ENCODE results near the gene RNF227. TPM values are rescaled to one million over a fixed set of nuclear protein-coding genes. Genes with fewer than 3 reads are reported as not detected.

The RNF227 gene
- total RNA-seq, 3 donors from 2014 or later = 4.6 to 19.5 (median 8.6) TPM

GRCh38 chr17:7897090-7897489, 19.0 kb downstream of the RNF227 start:
- intact Hi-C loops (cut with DNase I; ENCODE audit: low total_unique reads) = no loop called here
- DNase-seq (ENCODE audit: low spot score in 2 of 2) = no peak
- H3K36me3 ChIP-seq = peaks cover 7% of the 10 kb centered on the region

GRCh38 chr17:7894866-7895265, 21.2 kb downstream of the RNF227 start:
- intact Hi-C loops (cut with DNase I; ENCODE audit: low total_unique reads) = no loop called here
- Histone ChIP-seq H3K27ac (no peak overlapping the region), H3K36me3 (no peaks in the 10 kb centered on the region), H3K9me3 (no peaks in the 10 kb centered on the region), H3K27me3 (no peaks in the 10 kb centered on the region), H3K4me1 (peaks cover 0 to 2% of the 10 kb centered on the region in 2 donors), H3K4me3 (no peak overlapping the region)
- no peak for TF ChIP-seq POLR2A (IDR thresholded peaks at IDR 0.05)
- DNase-seq (ENCODE audit: low spot score in 2 of 2) = no peak

More at GRCh38 chr17:7897090-7897489, 19.0 kb downstream of the RNF227 start:
- H3K27ac ChIP-seq = no peak overlapping the region
- H3K4me1 ChIP-seq = no peaks in the 10 kb centered on the region
- no peaks in the 10 kb centered on the region for H3K27me3 ChIP-seq
- no peak for TF ChIP-seq CTCF (IDR thresholded peaks at IDR 0.05)
- TF ChIP-seq POLR2AphosphoS5 (IDR thresholded peaks at IDR 0.05) = no peak
- no peak for TF ChIP-seq POLR2A (IDR thresholded peaks at IDR 0.05)
- no peaks in the 10 kb centered on the region for H3K9me3 ChIP-seq
- no peak overlapping the region for H3K4me3 ChIP-seq

GRCh38 chr17:7894226-7894625, 21.9 kb downstream of the RNF227 start:
- Histone ChIP-seq H3K36me3 (no peaks in the 10 kb centered on the region), H3K4me1 (peaks cover 0 to 4% of the 10 kb centered on the region in 2 donors), H3K27me3 (no peaks in the 10 kb centered on the region), H3K27ac (no peak overlapping the region), H3K4me3 (no peak overlapping the region), H3K9me3 (no peaks in the 10 kb centered on the region)
- TF ChIP-seq CTCF (IDR thresholded peaks at IDR 0.05) = no peak
- intact Hi-C loops (cut with DNase I; ENCODE audit: low total_unique reads) = no loop called here
- DNase-seq (ENCODE audit: low spot score in 2 of 2) = no peak

DNA sequence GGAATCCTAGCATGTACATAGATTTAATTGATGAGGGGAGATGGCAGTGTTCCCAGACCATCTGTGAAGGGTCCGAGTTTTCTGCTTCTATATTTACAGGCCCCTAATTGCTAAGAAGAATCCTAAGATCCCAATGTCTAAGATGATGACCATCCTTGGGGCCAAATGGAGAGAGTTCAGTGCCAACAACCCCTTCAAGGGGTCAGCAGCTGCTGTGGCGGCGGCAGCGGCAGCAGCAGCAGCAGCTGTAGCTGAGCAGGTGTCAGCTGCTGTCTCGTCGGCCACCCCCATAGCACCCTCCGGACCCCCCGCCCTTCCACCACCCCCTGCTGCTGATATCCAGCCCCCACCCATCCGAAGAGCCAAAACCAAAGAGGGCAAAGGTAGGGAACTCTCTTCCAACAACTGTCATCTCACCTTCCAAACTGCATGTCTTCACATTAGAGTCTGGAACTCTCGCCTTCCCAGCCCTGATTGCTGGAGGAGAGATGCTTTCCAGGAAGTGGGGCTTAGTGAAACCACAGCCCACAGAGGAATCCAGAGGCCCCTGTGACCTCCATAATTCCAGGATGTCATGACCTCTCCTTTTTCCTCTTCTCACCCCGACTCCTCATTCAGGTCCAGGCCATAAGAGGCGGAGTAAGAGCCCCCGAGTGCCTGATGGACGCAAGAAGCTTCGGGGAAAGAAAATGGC, 22.8 kb downstream of the RNF227 start:
- Histone ChIP-seq H3K9me3 (no peaks in the 10 kb centered on the region), H3K27ac (no peak overlapping the region), H3K4me1 (peaks cover 8 to 10% of the 10 kb centered on the region in 2 donors), H3K36me3 (no peaks in the 10 kb centered on the region), H3K4me3 (no peak overlapping the region), H3K27me3 (no peaks in the 10 kb centered on the region)
- DNase-seq (ENCODE audit: low spot score in 2 of 2) = no peak
- TF ChIP-seq CTCF (IDR thresholded peaks at IDR 0.05) (no peak), POLR2A (IDR thresholded peaks at IDR 0.05) (no peak), POLR2AphosphoS5 (IDR thresholded peaks at IDR 0.05) (no peak)
- intact Hi-C loops (cut with DNase I; ENCODE audit: low total_unique reads) = no loop called here

- peak overlapping the region in 2 of 3 donors; percentile 86 to 93 for H3K4me3 ChIP-seq
- TF ChIP-seq POLR2A (IDR thresholded peaks at IDR 0.05) (no peak), POLR2AphosphoS5 (IDR thresholded peaks at IDR 0.05) (peak; percentile 77 to 90 (median 79)), CTCF (IDR thresholded peaks at IDR 0.05) (peak; percentile 84 to 86 (median 85))
- DNase-seq (ENCODE audit: low spot score in 2 of 2) = peak; percentile 98 to 100
- intact Hi-C loops (cut with DNase I; ENCODE audit: low total_unique reads) = no loop called here
- peak overlapping the region; percentile 95 to 99 for H3K27ac ChIP-seq
- H3K36me3 ChIP-seq = no peaks in the 10 kb centered on the region
- no peaks in the 10 kb centered on the region for H3K27me3 ChIP-seq
- H3K4me1 ChIP-seq = peaks cover 12 to 13% of the 10 kb centered on the region in 2 donors
- no peaks in the 10 kb centered on the region for H3K9me3 ChIP-seq
These were observed 26.7 kb downstream of the RNF227 start for GRCh38 chr17:7889166-7889955.
